Measurements from ENCODE around the gene ZNF22. TPM values are rescaled to one million over a fixed set of nuclear protein-coding genes. Genes with fewer than 3 reads are reported as not detected.
A peak's percentile ranks its signal among the peaks of the same experiment; 100 is the strongest.

The ZNF22 gene
- polyA plus RNA-seq, 3 donors: 89.6 to 102 (median 99.9) TPM

DNA sequence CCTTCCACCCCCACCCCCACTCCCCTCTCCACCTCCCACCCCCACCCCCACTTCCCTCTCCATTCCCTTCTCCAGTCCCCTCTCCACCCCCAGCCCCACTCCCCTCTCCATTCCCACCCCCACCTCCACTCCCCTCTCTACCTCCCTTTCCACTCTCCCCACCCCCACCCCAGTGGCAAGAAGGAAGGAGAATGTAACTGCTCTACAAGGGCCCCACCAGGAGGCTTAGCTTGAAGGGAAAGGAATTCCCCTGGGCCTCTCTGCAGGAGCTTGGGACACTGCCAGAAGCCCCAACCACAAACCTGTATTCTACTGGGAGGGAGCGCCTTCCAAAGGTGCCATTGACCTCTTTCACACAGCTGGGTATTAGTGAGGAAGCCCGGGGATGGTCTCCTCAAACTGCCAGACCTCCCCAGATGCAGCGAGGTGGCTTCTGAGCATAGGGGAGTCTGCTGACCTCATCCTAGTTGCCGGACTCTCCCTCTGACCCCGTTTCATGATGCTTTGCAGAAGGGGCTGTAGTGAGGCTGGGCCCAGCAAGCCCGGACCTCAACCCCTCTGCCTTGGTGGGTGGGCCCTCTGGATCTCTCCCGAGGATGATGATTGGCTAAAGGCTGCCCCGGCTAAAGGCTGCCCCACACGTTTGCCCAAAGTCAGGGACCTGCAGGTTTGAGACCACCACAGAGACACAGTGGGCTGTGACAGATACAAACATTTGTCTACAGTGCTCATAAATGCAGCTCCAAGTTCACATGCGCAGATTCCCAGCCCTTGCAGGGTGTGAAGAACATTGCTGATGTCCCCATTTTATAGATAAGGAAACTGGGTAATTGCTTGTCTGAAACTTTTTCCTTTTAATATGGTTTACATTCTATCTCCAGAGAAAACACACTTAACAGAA is 25.0 kb upstream of the ZNF22 start:
- DNase-seq (ENCODE audit: low read depth in 3 of 3, low spot score in 2 of 3): no peak

- no peak for DNase-seq (ENCODE audit: low read depth in 3 of 3, low spot score in 2 of 3)
Observed at GRCh38 chr10:44976352-44977198, 24.1 kb upstream of the ZNF22 start.

DNA sequence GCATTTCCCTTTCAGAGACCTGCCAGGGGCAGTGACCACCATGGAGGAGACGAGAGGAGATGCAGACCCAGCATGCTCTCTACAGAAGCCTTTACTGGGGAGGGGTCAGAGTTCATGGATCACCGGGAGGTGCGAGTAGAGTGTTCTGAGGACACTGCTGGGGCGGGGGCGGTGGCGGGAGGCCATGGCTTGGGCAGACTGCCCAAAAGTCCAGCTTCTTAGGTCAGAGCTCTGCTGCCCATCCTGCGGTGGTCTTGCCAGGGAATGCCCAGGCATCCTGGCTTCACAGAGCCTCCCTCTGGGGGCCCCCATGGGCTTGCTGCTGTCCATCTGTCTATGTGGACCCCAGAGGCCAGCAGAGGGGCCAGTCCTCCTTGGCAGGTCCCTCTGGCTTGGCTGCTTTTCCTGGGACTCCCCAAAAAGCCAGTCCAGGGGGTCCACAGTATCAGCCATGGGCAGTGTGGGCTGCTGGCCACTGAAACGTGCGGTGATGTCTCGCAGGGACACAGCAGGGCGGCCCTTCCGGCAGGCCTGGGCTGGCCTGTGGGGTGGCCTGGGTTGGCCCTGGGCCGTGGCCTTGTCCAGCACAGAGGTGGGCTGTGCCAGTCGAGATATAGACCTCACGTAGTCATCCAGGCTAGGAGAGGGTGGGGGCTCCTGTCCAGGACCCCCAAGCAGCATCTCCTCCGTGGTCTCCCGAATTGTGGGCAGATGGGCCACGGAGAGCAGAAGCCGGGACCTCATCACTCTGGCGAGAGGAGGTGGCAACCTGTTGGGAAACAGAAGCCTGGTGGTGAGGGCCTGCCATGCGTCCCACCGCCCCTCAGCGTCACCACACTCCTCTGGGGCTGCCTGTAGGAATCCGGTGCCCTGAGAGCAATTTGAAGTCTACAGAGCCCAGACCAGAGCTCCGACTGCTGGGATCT is 23.2 kb upstream of the ZNF22 start:
- DNase-seq (ENCODE audit: low read depth in 3 of 3, low spot score in 2 of 3): no peak

GRCh38 chr10:44978213-44978569 is 22.5 kb upstream of the ZNF22 start:
- no peak for DNase-seq (ENCODE audit: low read depth in 3 of 3, low spot score in 2 of 3)

GRCh38 chr10:44978570-44979280 is 22.0 kb upstream of the ZNF22 start, which contains the start of gene DEPP1:
Gene DEPP1 (minus strand): TSS chr10:44978809. CDS start chr10:44978030, 779 bp downstream.
- DNase-seq (ENCODE audit: low read depth in 3 of 3, low spot score in 2 of 3): peak; percentile 88 to 92 (median 92)

GRCh38 chr10:44979281-44980191 is 21.2 kb upstream of the ZNF22 start:
- DNase-seq (ENCODE audit: low read depth in 3 of 3, low spot score in 2 of 3): no peak

DNA sequence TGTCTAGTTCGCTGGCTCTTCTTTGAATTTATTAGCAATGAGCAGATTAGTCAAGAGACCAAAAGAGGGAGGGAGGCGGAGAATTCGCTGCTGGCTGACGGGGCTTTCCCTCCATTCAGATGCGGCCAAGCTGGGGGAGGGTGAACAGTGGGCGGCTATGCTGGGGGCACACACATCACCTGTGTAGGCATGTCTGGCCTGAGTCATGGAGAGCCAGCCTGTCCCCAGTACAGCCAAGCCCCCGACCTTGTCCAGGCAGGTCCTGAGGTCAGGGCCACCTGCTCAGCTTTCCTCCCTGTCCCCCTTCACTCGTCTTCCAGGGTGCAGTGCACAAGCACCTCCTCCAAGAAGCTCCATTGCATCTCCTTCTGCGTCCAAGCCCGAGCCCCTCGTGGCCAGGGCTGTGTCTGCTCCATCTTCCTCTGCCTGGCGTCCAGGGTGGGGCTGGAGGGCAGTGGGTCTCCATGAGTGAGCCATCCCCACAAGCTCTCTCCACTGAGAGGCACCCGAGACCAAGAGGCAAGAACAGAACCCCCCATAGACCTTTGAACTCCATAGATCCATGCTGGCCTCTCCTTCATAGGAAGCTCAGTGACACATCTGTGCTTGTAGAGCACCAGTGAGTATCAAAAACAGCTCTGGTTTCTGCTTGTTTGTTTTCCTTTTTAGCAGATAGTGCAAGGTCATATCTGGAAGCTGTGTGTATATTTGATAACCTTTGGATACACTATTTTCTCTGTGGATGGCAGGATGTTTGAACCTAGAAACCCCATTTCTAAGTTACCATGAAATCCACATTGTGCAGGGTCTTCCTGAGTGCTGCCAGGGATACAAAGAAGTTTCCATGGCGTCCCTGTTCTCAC is 20.2 kb upstream of the ZNF22 start:
- DNase-seq (ENCODE audit: low read depth in 3 of 3, low spot score in 2 of 3): no peak

DNA sequence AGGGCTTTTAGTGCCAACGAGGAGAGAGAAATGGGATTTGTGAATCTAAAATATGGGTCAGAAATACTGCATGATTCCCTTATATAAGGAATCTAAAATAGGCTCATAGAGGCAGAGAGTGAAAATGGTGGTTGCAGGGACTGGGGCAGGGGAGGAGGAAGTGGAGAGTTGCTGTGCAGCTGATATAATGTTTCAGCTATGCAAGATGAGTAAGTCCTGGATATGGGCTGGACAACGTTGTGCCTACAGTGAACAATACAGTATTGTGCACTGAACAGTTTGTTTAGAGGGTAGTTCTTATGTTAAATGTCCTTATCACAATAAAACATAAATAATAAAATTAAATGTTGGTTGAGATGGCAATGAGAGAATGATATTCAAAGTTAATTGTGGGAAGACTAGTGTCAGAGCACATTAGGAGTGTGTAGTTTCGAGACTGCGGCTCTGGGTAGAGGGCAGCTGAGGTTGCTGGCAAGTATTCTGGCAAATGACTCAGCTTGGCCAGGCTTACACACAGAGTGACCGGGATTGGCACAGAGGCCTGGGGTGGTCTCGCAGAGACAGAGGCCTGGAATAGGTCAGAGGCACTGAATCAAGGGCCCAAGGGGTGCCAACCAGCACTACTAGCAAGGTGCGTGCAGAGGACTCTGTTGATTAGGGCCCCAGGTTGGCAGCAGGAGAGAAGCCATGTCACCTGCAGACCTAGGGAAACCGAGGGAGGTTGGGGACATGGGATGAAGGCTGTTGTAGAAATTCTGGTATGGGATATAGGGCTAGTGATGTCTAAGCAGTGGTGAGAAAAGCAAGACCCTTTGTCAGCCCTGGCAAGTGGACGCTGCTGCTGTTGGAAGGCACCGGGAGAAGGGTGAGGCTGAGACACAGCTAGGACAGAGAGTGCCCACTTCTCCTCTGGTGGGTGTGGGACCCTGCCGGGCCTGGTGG is 19.3 kb upstream of the ZNF22 start:
- no peak for DNase-seq (ENCODE audit: low read depth in 3 of 3, low spot score in 2 of 3)

DNA sequence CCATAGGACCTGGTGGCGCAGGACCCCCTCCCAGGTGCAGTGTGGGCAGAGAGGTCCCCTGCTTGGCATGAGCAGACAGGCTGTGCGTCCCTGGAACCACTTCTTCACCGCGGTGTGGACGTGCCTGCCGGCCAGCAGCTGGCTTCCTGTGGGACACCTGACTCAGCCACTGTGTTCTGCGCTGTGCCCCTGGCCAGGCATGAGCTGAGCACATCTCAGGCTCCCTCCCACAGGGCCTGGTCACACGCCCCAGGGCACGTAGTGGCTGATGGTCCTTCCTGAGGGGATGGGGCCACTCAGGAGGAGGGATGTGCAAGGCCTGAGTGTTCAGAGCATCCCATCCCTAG is 18.6 kb upstream of the ZNF22 start:
- DNase-seq (ENCODE audit: low read depth in 3 of 3, low spot score in 2 of 3): no peak

GRCh38 chr10:44982496-44982895 is 18.2 kb upstream of the ZNF22 start:
- DNase-seq (ENCODE audit: low read depth in 3 of 3, low spot score in 2 of 3): no peak

DNA sequence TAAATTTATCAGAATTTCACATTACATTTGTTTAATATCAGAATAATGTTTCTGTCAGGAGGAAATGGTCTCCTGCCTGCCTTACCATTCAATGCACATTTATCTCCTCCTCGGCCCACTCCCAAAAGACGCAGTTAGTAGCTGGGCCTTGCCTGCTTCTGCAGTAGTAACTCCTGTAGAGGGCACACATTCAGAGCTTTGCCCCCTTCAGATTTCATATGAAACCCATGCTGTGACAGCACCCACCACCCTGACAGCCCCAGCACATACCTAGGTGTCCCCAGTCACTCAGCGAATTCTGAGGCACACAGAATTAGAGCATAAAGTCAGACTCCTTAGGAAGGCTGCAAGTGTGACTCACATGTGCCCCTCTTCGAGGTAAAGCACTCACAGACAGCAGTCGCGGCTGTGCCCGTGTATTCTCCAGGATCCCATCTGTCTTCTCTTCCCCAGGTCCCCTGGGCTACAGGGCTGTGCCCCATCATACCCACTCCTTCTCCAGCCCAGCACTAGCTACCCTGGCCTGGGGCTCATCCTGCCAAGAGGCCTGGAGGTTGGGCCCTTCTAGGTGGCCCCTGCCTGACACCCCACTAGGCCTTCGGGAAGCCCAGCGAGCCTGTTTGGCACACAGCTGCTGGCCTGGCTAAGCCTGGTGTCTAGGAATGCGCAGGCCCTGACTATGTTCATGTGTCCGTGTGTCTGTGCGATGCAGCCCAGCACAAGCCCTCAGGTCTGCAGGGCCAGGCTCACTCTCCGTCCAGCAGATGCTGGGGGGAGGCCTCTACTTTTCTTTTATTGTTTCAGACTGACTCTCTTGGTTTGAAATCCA is 17.4 kb upstream of the ZNF22 start:
- DNase-seq (ENCODE audit: low read depth in 3 of 3, low spot score in 2 of 3): no peak

DNA sequence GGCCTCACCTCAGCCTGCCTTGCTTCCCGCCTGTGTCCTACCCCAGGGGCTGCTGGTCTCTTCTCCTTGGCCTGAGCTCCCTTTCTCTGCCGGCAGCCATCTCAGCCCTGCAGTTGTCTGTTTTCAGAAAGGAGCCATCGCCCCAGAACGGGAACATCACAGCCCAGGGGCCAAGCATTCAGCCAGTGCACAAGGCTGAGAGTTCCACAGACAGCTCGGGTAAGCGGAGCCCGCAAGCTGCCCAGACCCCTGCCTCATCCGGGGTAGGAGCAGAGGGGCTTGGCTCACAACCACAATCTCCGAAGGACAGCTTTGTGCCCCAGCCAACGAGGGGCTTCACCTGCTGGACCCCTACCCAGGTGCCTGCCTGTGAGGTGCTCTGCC is 16.8 kb upstream of the ZNF22 start:
- no peak for DNase-seq (ENCODE audit: low read depth in 3 of 3, low spot score in 2 of 3)

DNA sequence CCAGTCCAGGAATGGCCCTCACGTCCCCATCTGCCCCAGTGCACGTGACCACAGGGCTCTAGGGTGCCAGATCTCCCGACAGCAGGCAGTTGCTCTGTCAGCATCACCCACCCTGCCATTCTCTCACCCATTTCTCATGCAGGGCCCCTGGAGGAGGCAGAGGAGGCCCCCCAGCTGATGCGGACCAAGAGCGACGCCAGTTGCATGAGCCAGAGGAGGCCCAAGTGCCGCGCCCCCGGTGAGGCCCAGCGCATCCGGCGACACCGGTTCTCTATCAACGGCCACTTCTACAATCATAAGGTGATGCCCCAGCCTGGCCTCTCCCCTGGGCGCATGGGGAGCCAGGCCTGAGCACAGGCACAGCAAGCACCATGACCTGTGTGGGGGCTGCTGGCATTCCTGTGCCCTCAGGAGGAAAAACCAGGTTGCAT is 16.0 kb upstream of the ZNF22 start:
- no peak for DNase-seq (ENCODE audit: low read depth in 3 of 3, low spot score in 2 of 3)

- no peak for DNase-seq (ENCODE audit: low read depth in 3 of 3, low spot score in 2 of 3)
Observed at GRCh38 chr10:44985175-44985681, 15.5 kb upstream of the ZNF22 start.

GRCh38 chr10:44986179-44986578 is 14.5 kb upstream of the ZNF22 start:
- no peak for DNase-seq (ENCODE audit: low read depth in 3 of 3, low spot score in 2 of 3)

GRCh38 chr10:44986670-44987069 is 14.1 kb upstream of the ZNF22 start:
- no peak for DNase-seq (ENCODE audit: low read depth in 3 of 3, low spot score in 2 of 3)
